Stomach (tissue), 19 donors: ENCODE results near the gene NRIP1. TPM values are rescaled to one million over a fixed set of nuclear protein-coding genes. Genes with fewer than 3 reads are reported as not detected.

Experiments
- DNase-seq, 2 donors: peaks; one replicate each; pipeline versions ENCODE4 v3.0.0 to v3.0.0-alpha.2; 2013 to 2019
- H3K27ac ChIP-seq, 5 donors: fragments of 200-600 bp in 4 of 5; sonication (generic) in 4 of 5; one replicate each; pipeline ENCODE4 v1.5.1; 2013 to 2019; ENCODE audit warnings: mild to moderate bottlenecking in 1 of 5, moderate library complexity in 1 of 5
- H3K27me3 ChIP-seq, 3 donors: fragments of 200-600 bp; sonication (generic); one replicate each; pipeline ENCODE4 v1.5.1; 2017 to 2019; ENCODE audit warnings: mixed run types in 1 of 3
- H3K36me3 ChIP-seq, 4 donors: fragments of 200-600 bp; sonication (generic); 1 replicate in 3 of 4; 2 replicates in 1 of 4; pipeline ENCODE4 v1.5.1; 2016 to 2019
- H3K4me1 ChIP-seq, 4 donors: fragments of 200-600 bp; sonication (generic); one replicate each; pipeline ENCODE4 v1.5.1; 2016 to 2019
- H3K4me3 ChIP-seq, 4 donors: fragments of 200-600 bp; sonication (generic) in 3 of 4; one replicate each; pipeline ENCODE4 v1.5.1; 2016 to 2019; ENCODE audit warnings: mild to moderate bottlenecking in 1 of 4
- H3K9me3 ChIP-seq, 4 donors: fragments of 200-600 bp; sonication (generic); one replicate each; pipeline ENCODE4 v1.5.1; 2016 to 2019
- CTCF ChIP-seq, 7 experiments: fragments of 450-650 bp in 4 of 7; fragments of 200-600 bp in 3 of 7; sonication (generic) in 3 of 7; IDR thresholded peaks; one replicate each; pipeline ENCODE4 v1.5.1; 2016 to 2019; ENCODE audit warnings: antibody characterized with exemption in 7 of 7, control low read depth in 2 of 7, mild to moderate bottlenecking in 1 of 7
- EP300 ChIP-seq: sonication (generic); formaldehyde crosslinking; IDR thresholded peaks from one replicate; pipeline ENCODE4 v1.6.1; 2017; ENCODE audit warnings: antibody characterized with exemption
- POLR2A ChIP-seq, 4 donors: fragments of 450-650 bp; IDR thresholded peaks; one replicate each; pipeline ENCODE4 v1.6.1; 2016; ENCODE audit warnings: antibody characterized with exemption in 4 of 4, control low read depth in 2 of 4, mild to moderate bottlenecking in 1 of 4, moderate library complexity in 1 of 4
- POLR2AphosphoS5 ChIP-seq, 3 donors: sonication (generic); formaldehyde crosslinking; IDR thresholded peaks; one replicate each; pipeline ENCODE4 v1.6.1; 2016; ENCODE audit warnings: antibody characterized with exemption in 3 of 3
- WGBS, 5 donors: extraction: QIAGEN DNeasy Blood & Tissue Kit in 3 of 5; methylation state at CpG; one replicate each; pipeline versions ENCODE4 v1.1.5 to v1.1.7; 2013 to 2018; 5-methylcytosine and 5-hydroxymethylcytosine counted together
- intact Hi-C: fragments of 100-400 bp; cut with DNase I; formaldehyde crosslinking; loops from one replicate; pipeline ENCODE4 v1.15.1; 2023; ENCODE audit warnings: low total_unique reads
- long read RNA-seq, 10 donors: transcript quantifications; one replicate each; lab custom pipeline, GENCODE V29; 2026
- polyA plus RNA-seq, 3 donors: library from polyadenylated mRNA; stranded (reverse); fragments of 200-250 nt; gene quantifications; one replicate each; pipeline ENCODE4 v1.2.3, GENCODE V29; 2013
- total RNA-seq, 5 donors: library from RNA; depleted of rRNA; stranded (reverse); fragments of >200 nt; gene quantifications; one replicate each; pipeline versions ENCODE4 v1.1.0 to v1.2.3, GENCODE V29; 2014 to 2016
- donor health status: healthy with polysubstance abuse.
- donor health status: Bipolar disorder and iron deficiency.
- donor health status: healthy.

The NRIP1 gene
- 10 to 100 TPM; 16.8 to 60.4 (median 22.6) TPM for total RNA-seq
- 1 to 10 TPM; 3.7 to 6.1 (median 3.8) TPM for polyA plus RNA-seq
- long read RNA-seq, donor 1, full-length matches to known transcripts: 1 of 1 reads
- long read RNA-seq, donor 1, partial matches to known transcripts: 0 of 1 reads
- long read RNA-seq, donor 1, other reads (novel, unspliced or antisense): 0 of 1 reads
- long read RNA-seq, donor 2, full-length matches to known transcripts: 4 of 4 reads
- long read RNA-seq, donor 2, partial matches to known transcripts: 0 of 4 reads
- long read RNA-seq, donor 2, other reads (novel, unspliced or antisense): 0 of 4 reads
- long read RNA-seq, donor 3, full-length matches to known transcripts: 4 of 4 reads
- long read RNA-seq, donor 3, partial matches to known transcripts: 0 of 4 reads
- long read RNA-seq, donor 3, other reads (novel, unspliced or antisense): 0 of 4 reads
- long read RNA-seq, donor 4: 0 reads
- long read RNA-seq, donor 5, full-length matches to known transcripts: 10 of 10 reads
- long read RNA-seq, donor 5, partial matches to known transcripts: 0 of 10 reads
- long read RNA-seq, donor 5, other reads (novel, unspliced or antisense): 0 of 10 reads
- long read RNA-seq, donor 6, full-length matches to known transcripts: 14 of 14 reads
- long read RNA-seq, donor 6, partial matches to known transcripts: 0 of 14 reads
- long read RNA-seq, donor 6, other reads (novel, unspliced or antisense): 0 of 14 reads
- long read RNA-seq, donor 7, full-length matches to known transcripts: 7 of 7 reads
- long read RNA-seq, donor 7, partial matches to known transcripts: 0 of 7 reads
- long read RNA-seq, donor 7, other reads (novel, unspliced or antisense): 0 of 7 reads
- long read RNA-seq, donor 8, full-length matches to known transcripts: 8 of 8 reads
- long read RNA-seq, donor 8, partial matches to known transcripts: 0 of 8 reads
- long read RNA-seq, donor 8, other reads (novel, unspliced or antisense): 0 of 8 reads
- long read RNA-seq, donor 9, full-length matches to known transcripts: 4 of 4 reads
- long read RNA-seq, donor 9, partial matches to known transcripts: 0 of 4 reads
- long read RNA-seq, donor 9, other reads (novel, unspliced or antisense): 0 of 4 reads
- long read RNA-seq, donor 10, full-length matches to known transcripts: 5 of 5 reads
- long read RNA-seq, donor 10, partial matches to known transcripts: 0 of 5 reads
- long read RNA-seq, donor 10, other reads (novel, unspliced or antisense): 0 of 5 reads

GRCh38 chr21:15064576-15065391, at the start of gene NRIP1:
TSS of gene NRIP1 (minus strand) at chr21:15065000. CDS start at chr21:14968192, 96,808 bp downstream.
- no peak for TF ChIP-seq CTCF (IDR thresholded peaks at IDR 0.05)
- peak in 1 of 4 donors; percentile 26 for TF ChIP-seq POLR2A (IDR thresholded peaks at IDR 0.05)
- no peak for TF ChIP-seq EP300
- TF ChIP-seq POLR2AphosphoS5 (IDR thresholded peaks at IDR 0.05): peak; percentile 70 to 92 (median 92)
- H3K36me3 ChIP-seq: no peaks in the 10 kb centered on the region
- no peaks in the 10 kb centered on the region for H3K27me3 ChIP-seq
- WGBS, 5 donors: 0 to 1% (median 1%) methylated on average over 40 to 116 of the region's 116 CpGs
- peaks cover 13 to 47% (median 31%) of the 10 kb centered on the region in 4 donors for H3K4me1 ChIP-seq
- H3K27ac ChIP-seq: peak within 1 kb of the TSS; percentile 95 to 100 (median 98)
- intact Hi-C loops: loop anchor here (5.0 kb wide), 1 partner anchor 418 kb away; no protein-coding TSS in a partner anchor
- no peaks in the 10 kb centered on the region for H3K9me3 ChIP-seq
- peak within 1 kb of the TSS; percentile 72 to 92 (median 88) for H3K4me3 ChIP-seq
- DNase-seq: peak; percentile 92 to 98

GRCh38 chr21:15112858-15113257, 48.1 kb upstream of the NRIP1 start:
- no peaks in the 10 kb centered on the region for H3K4me1 ChIP-seq
- 63 to 89% (median 85%) methylated on average over 4 of the region's 4 CpGs for WGBS, 5 donors
- no peak overlapping the region for H3K4me3 ChIP-seq
- H3K9me3 ChIP-seq: no peaks in the 10 kb centered on the region
- DNase-seq: no peak
- TF ChIP-seq POLR2AphosphoS5 (IDR thresholded peaks at IDR 0.05) (no peak), POLR2A (IDR thresholded peaks at IDR 0.05) (no peak), CTCF (IDR thresholded peaks at IDR 0.05) (no peak), EP300 (no peak)
- no peaks in the 10 kb centered on the region for H3K36me3 ChIP-seq
- no peaks in the 10 kb centered on the region for H3K27me3 ChIP-seq
- intact Hi-C loops: no loop called here
- H3K27ac ChIP-seq: no peak overlapping the region

GRCh38 chr21:15108801-15109200, 44.0 kb upstream of the NRIP1 start:
- Histone ChIP-seq H3K27me3 (no peaks in the 10 kb centered on the region), H3K9me3 (no peaks in the 10 kb centered on the region), H3K36me3 (no peaks in the 10 kb centered on the region), H3K4me1 (no peaks in the 10 kb centered on the region), H3K4me3 (no peak overlapping the region), H3K27ac (no peak overlapping the region)
- DNase-seq: no peak
- 68 to 80% (median 75%) methylated on average over 2 of the region's 2 CpGs for WGBS, 5 donors
- intact Hi-C loops: no loop called here
- TF ChIP-seq POLR2AphosphoS5 (IDR thresholded peaks at IDR 0.05) (no peak), CTCF (IDR thresholded peaks at IDR 0.05) (no peak), POLR2A (IDR thresholded peaks at IDR 0.05) (no peak), EP300 (no peak)
